Left colon (tissue), 2 donors: ENCODE data around the gene TPRA1. TPM values are rescaled to one million over a fixed set of nuclear protein-coding genes. Genes with fewer than 3 reads are reported as not detected.

ENCODE experiments used
- ATAC-seq: fragments of 200-7000 bp; cut with Tn5 transposase; one replicate; pipeline ENCODE4 v1.9.1; 2020; ENCODE audit warnings: mild to moderate bottlenecking, moderate library complexity
- DNase-seq, 2 donors: peaks; one replicate each; pipeline ENCODE4 v3.0.0-alpha.2; 2020
- intact Hi-C, 2 donors: fragments of 100-400 bp; cut with DNase I in 1 of 2; cut with micrococcal nuclease in 1 of 2; formaldehyde crosslinking; loops; one replicate each; pipeline versions ENCODE4 v1.11.2 to v1.14.0; 2022; cut with DNase I, micrococcal nuclease
- long read RNA-seq: library from polyadenylated mRNA; unstranded; transcript quantifications from one replicate; pipeline ENCODE4 v2.0.0, GENCODE V29; 2021
- total RNA-seq, 2 donors: library from RNA; stranded (reverse); fragmentation: NEBNext Ultra II Directional; extraction: Animal tissue kit (Norgen Biotek cat#: 25700); gene quantifications; one replicate each; pipeline ENCODE4 v1.2.1, GENCODE V29; 2021
- donor health status: DM: no; HTN: no; CAD: no.
- donor health status: DM: yes; HTN: yes; CAD: no.

Gene TPRA1
- total RNA-seq: 10 to 100 TPM; 21.9 to 25.7 TPM
- long read RNA-seq, transcript TPRA1-202 (11 exons, 1,933 nt): major isoform, 49 of 84 reads
- long read RNA-seq, transcript TPRA1-204 (10 exons, 1,865 nt): minor isoform, 5 of 84 reads
- long read RNA-seq, partial matches to known transcripts: 6 of 84 reads
- long read RNA-seq, other reads (novel, unspliced or antisense): 22 of 84 reads

GRCh38 chr3:127590593-127591465 lies at the start of gene TPRA1:
Gene TPRA1, minus strand, starts transcription at chr3:127590733. Its CDS starts 10,587 bp downstream, at chr3:127580146.
- peak; percentile 86 for ATAC-seq
- intact Hi-C loops: no loop called here
- peak; percentile 88 to 95 for DNase-seq

GRCh38 chr3:127640042-127640355 lies 49.5 kb upstream of the TPRA1 start:
- no peak for DNase-seq
- ATAC-seq: no peak
- intact Hi-C loops: no loop called here

- intact Hi-C loops: no loop called here
- no peak for ATAC-seq
- DNase-seq: no peak
These were observed 48.9 kb upstream of the TPRA1 start for GRCh38 chr3:127639173-127640041.

GRCh38 chr3:127637971-127638370 lies 47.4 kb upstream of the TPRA1 start:
- no peak for DNase-seq
- intact Hi-C loops: no loop called here
- ATAC-seq: no peak

GRCh38 chr3:127637546-127637945 lies 47.0 kb upstream of the TPRA1 start:
- intact Hi-C loops: no loop called here
- ATAC-seq (no peak), DNase-seq (no peak)

GRCh38 chr3:127634653-127635052 lies 44.1 kb upstream of the TPRA1 start:
- ATAC-seq (no peak), DNase-seq (no peak)
- intact Hi-C loops: no loop called here

- DNase-seq (no peak), ATAC-seq (no peak)
- intact Hi-C loops: no loop called here
These were observed 41.7 kb upstream of the TPRA1 start for GRCh38 chr3:127632035-127632820.

- DNase-seq (no peak), ATAC-seq (no peak)
- intact Hi-C loops: no loop called here
These were observed 40.5 kb upstream of the TPRA1 start for GRCh38 chr3:127630811-127631714.

GRCh38 chr3:127629467-127630403 lies 39.2 kb upstream of the TPRA1 start:
- DNase-seq: peak; percentile 42 to 57
- ATAC-seq: peak; percentile 86
- intact Hi-C loops: no loop called here

GRCh38 chr3:127628788-127629466 lies 38.4 kb upstream of the TPRA1 start, which contains the start of gene PODXL2:
Gene PODXL2, plus strand, starts transcription at chr3:127629185. Its CDS starts 35 bp downstream, at chr3:127629220.
- ATAC-seq: peak; percentile 72
- DNase-seq: peak; percentile 33 to 61
- intact Hi-C loops: no loop called here

GRCh38 chr3:127628426-127628787 lies 37.9 kb upstream of the TPRA1 start:
- DNase-seq (no peak), ATAC-seq (no peak)
- intact Hi-C loops: no loop called here

- DNase-seq: no peak
- intact Hi-C loops: no loop called here
- ATAC-seq: no peak
These were observed 35.3 kb upstream of the TPRA1 start for GRCh38 chr3:127625821-127626220.

- intact Hi-C loops: no loop called here
These were observed 33.5 kb upstream of the TPRA1 start for GRCh38 chr3:127624063-127624462.

GRCh38 chr3:127622772-127623576 lies 32.4 kb upstream of the TPRA1 start:
- ATAC-seq (no peak), DNase-seq (no peak)
- intact Hi-C loops: no loop called here

More at GRCh38 chr3:127624063-127624462, 33.5 kb upstream of the TPRA1 start:
- DNase-seq (no peak), ATAC-seq (no peak)

- no peak for DNase-seq
- ATAC-seq: no peak
- intact Hi-C loops: no loop called here
These were observed 31.5 kb upstream of the TPRA1 start for GRCh38 chr3:127622031-127622430.
